Umbilical cord (tissue), 2 donors: ENCODE measurements around the gene DQX1. TPM values are rescaled to one million over a fixed set of nuclear protein-coding genes. Genes with fewer than 3 reads are reported as not detected.
A peak's percentile ranks its signal among the peaks of the same experiment; 100 is the strongest.

ENCODE experiments used
- DNase-seq: peaks from one replicate; pipeline ENCODE4 v3.0.0-alpha.2; 2015; ENCODE audit warnings: low spot score
- total RNA-seq: library from RNA; depleted of rRNA; stranded (reverse); fragments of >200 nt; gene quantifications from one replicate; pipeline ENCODE4 v1.2.3, GENCODE V29; 2014; ENCODE audit warnings: low replicate concordance; ENCODE audit not compliant: insufficient read depth

DQX1 gene
- total RNA-seq, 1 donor from 2014 or later, result 0.24 TPM

DNA sequence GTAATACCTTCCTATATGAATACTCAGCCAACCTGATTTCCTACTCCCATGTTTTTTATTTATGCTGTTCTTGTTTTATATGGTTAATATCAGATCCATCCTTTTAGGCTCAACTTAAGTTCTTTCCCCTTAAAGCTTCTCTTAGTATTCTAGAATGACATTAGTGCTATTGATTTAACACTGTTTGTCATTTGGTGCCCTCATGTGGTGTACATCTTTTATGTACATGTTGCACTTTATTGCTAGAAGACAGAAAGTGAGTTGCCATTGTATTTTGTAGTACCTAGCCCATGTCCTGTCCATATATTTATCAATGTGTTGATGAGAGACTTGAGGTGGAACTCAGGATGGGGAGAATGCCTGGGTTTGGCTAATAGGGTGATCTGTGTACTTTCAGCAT is 6.2 kb upstream of the DQX1 start:
- DNase-seq, result peak; percentile 47

DNA sequence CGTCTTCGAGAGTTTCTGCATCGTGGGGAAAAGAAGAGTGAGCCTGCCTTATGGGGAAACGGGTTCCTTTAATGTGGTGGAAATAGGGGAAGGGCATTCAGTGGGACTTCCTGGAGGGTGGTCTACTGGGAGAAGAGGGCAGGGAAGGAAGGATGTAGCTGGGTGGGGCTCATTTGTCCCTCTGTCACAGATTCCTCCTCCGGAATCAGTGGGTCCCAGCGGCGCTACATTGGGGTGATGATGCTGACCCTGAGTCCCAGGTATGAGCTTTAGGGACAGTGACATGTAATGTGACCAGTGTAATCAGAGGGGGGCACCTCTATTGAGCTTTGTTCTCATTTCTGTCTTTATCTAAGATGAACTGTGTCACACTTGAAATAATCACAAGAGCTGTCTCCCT is 5.6 kb upstream of the DQX1 start:
- DNase-seq, result no peak

DNA sequence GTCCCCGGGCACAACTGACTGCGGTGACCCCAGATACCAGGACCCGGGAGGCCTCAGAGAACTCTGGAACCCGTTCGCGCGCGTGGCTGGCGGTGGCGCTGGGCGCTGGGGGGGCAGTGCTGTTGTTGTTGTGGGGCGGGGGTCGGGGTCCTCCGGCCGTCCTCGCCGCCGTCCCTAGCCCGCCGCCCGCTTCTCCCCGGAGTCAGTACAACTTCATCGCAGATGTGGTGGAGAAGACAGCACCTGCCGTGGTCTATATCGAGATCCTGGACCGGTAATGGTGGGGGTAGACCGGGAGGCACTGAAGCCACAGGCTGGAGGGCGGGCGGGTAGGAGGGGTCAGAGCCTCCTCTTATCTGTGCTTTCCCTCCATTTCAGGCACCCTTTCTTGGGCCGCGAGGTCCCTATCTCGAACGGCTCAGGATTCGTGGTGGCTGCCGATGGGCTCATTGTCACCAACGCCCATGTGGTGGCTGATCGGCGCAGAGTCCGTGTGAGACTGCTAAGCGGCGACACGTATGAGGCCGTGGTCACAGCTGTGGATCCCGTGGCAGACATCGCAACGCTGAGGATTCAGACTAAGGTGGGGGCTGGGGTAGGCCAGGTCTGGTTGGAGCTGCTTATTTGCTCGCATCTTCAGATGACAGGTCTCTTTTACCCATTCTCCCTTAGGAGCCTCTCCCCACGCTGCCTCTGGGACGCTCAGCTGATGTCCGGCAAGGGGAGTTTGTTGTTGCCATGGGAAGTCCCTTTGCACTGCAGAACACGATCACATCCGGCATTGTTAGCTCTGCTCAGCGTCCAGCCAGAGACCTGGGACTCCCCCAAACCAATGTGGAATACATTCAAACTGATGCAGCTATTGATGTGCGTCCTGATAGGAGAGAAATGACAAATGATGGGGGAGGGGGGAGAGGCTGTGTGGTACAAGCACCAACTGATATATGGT is 4.5 kb upstream of the DQX1 start:
- peak; percentile 49 for DNase-seq

DNA sequence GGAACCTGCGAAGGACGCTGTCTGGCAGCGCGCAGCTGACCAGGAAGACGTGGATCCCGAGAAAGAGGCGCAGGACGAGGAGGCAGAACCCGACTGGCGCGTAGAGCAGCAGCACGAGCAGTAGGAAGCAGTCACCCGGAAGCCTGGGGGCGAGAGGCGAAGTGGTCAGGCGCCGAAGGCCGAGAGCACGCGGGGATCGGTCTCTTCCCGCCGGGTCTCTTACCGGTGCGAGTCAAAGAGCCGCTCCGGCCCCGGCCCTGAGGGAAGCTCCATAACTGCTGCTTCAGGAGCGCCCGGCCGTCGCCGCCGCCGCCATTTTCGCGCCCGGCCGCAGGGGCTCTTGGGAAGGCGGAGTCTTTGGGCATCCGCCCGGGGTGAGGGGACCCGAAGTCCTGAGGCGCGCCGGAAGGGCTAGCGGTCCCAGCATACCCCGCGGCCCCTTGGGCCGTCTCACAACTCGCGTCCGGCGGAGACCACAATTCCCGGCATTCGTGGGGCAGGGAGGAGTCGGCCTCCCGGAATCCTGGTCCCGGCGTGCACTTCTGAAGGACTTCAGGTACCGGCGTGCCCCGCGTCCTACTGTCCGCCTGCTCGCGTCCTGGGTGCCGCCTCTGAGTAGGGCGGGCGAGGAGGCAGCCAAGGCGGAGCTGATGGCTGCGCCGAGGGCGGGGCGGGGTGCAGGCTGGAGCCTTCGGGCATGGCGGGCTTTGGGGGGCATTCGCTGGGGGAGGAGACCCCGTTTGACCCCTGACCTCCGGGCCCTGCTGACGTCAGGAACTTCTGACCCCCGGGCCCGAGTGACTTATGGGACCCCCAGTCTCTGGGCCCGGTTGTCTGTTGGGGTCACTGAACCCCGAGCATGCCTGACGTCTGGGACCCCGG is 3.6 kb upstream of the DQX1 start, which contains the start of the genes AUP1 and HTRA2:
Gene AUP1, minus strand, starts transcription at position 350 of the 882 bp plus-strand sequence. Its CDS starts 77 bp downstream, at position 273.
Gene HTRA2, plus strand, starts transcription at position 577 of the 882 bp plus-strand sequence. Its CDS starts 74 bp downstream, at position 651.
- peak; percentile 100 for DNase-seq

GRCh38 chr2:74528600-74529356 is 2.7 kb upstream of the DQX1 start:
- no peak for DNase-seq

- no peak for DNase-seq
Measured at GRCh38 chr2:74527741-74528140, 1.7 kb upstream of the DQX1 start.

DNA sequence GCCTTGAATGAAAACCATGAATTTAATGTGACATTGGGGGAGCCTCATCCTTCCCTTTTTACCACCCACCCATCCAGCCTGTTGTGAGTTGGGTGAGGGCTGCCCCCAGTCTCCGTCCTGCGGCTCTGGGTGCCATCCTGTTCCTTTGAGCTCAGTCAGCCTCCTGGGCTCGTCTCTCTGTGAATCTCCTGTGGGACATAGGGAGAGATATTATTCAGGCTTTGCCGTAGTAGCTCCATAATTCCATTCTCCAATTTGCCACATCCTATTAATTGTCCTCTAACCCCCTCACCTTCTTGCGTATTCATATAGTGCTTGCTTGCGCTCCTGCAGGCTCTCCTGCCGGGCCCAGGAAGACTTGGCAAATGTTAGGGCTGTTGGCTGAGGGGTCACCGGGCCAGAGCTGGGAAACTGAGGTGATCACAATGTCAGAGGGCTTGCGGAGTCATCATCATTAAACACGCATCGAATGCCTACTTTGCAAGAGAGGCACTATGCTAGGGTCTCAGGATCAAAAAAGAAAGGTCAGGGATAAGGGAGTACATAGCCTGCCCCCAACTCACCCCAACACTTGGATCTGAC is 709 bp upstream of the DQX1 start:
- no peak for DNase-seq

DNA sequence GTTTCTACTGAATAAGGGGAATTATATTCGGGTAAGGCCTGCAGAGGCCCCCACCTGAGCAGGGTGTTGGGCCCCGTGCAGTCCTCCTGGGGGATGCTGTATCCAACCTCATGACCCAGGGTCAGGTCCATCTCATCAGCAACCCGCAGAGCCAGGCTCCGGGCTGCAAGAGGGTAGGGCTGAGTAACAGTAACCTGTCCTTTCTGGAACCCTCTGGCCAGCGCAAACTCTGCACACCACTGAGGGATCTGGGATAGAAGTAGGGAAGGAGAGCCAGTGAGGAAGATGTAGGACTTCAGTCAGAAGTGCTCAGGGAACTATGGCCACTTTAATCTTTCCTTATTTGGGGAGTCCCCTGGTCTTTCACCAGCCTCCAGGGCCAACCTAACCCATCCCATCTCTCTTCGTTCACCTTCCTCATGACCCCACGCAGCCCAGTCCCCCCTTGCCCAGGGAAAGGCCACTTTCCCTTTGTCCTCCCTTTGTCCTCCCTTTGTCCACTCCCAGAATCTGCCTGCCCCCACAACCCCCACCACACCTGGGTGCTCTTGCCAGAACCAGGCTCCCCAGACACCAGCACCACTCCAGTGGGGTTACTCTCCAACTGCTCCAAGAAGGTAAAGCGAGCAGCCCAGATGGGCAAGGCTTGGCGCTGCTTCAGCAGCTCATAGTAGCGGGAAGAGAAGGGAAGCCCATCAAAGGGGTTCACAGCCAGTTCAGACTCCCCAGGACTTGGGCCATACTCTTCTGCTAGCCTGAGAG is 895 bp downstream of the DQX1 start:
- no peak for DNase-seq

- DNase-seq, result no peak
Measured at GRCh38 chr2:74524005-74524404, 2.0 kb downstream of the DQX1 start.

DNA sequence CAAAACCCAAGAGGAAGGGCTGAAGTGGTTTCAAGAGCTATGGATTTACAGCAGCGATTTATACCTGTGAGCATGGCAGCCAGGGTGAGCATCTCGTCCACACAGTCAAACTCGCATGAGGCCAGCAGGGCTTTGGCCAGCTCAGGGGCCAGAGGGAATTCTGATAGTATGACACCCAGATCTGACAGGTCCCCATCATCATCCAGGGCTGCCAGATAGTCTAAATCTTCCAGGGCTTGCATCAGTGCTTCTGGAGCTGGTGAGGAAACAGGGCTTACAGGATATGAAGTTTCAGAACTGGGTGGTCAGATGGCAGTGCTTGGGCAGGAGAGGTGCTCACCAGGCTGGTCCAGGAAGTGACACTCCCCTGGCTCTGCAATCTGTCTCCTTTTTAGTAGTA is 3.5 kb downstream of the DQX1 start:
- DNase-seq, result no peak

GRCh38 chr2:74516650-74517049 is 9.4 kb downstream of the DQX1 start:
- no peak for DNase-seq

- peak; percentile 62 for DNase-seq
Measured at GRCh38 chr2:74515981-74516633, 9.9 kb downstream of the DQX1 start.

- no peak for DNase-seq
Measured at GRCh38 chr2:74515271-74515980, 10.6 kb downstream of the DQX1 start.

DNA sequence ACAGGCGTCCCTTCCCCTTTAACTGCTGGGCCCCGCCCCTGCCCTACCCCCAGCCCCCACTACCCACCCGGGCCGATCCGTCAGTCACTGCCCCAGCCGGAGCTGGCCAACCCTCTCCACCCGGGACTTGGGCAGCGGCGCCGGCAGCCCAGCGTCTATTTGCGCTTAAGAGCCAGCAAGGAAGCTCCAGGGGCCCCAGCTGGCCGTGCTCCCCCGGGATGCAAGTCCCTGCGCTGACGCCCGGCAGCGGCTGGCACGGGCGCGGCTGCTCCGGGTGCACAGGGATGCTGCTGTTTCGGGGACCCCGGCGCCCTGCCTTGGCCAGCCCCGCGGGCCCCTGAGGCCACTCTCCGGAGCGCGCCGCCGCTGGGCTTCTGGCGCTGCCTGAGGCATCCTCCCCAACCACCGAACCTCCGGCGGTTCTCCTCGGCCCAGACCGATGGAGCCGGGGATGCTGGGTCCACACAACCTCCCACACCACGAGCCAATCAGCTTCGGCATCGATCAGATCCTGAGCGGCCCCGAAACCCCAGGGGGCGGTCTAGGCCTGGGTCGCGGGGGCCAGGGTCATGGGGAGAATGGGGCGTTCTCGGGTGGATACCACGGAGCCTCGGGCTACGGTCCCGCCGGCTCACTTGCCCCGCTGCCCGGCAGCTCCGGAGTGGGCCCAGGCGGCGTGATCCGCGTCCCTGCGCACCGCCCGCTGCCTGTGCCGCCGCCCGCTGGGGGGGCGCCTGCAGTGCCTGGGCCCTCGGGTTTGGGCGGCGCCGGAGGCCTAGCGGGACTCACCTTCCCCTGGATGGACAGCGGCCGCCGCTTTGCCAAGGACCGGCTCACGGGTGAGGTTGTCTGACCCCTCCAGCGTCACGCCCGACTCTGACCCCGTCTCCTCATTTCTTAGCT is 11.4 kb downstream of the DQX1 start, which contains the start of gene TLX2:
Gene TLX2, plus strand, starts transcription at position 83 of the 903 bp plus-strand sequence. Its CDS starts 357 bp downstream, at position 440.
- no peak for DNase-seq

- DNase-seq, result no peak
Measured at GRCh38 chr2:74513605-74514367, 12.2 kb downstream of the DQX1 start.

DNA sequence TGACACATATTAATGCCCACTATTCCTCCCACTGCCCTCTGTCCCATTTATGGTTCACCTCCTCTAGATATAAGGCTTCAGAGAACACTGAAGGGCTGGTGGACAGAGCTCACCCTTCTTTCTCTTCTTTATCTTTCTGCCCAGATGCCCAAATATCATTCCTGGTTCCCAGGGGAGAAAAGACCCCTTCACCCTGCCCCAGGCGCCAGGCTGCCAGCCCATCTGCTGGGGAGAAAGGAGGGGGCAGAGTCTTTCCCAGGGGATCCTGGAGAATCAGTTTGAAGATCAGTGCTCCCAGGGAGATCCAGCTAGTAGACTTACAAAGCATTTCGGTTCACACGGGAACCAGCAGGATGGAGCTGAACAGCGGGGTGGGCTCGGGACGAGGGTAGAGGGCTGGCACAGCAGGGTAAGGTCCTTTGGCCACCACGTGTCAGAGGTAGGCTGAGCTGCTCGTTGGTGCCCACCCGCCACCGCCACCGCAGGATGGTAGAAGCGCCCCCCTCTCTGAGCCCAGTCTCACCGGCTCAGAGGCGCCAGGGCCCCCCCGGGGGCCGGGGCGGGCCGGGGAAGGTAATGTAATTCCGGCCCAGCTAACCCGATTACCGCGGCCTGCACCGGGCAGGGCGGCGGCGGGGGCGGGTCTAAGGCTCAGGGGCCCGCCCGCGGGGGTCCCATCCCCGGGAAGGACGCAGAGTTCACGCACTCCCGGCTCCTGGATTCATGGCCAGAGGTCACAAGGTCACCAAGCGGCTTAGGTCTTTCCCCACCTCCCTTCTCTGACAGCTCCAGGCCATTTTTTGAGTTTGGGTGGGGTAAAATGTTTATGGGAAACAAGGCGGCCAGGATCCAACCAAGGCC is 13.1 kb downstream of the DQX1 start:
- no peak for DNase-seq
